GM12873 (cell line): ENCODE results near the gene CTSA.

Experiments used
- TF ChIP-seq, protein P1 (sequence below): IDR thresholded peaks from 2 replicates; pipeline ENCODE4 v1.5.1; 2012; ENCODE audit warnings: low read depth, mild to moderate bottlenecking, moderate library complexity, low read length, control low read depth; ENCODE audit not compliant: insufficient read depth; ENCODE audit errors: missing control alignments

The CTSA gene

DNA sequence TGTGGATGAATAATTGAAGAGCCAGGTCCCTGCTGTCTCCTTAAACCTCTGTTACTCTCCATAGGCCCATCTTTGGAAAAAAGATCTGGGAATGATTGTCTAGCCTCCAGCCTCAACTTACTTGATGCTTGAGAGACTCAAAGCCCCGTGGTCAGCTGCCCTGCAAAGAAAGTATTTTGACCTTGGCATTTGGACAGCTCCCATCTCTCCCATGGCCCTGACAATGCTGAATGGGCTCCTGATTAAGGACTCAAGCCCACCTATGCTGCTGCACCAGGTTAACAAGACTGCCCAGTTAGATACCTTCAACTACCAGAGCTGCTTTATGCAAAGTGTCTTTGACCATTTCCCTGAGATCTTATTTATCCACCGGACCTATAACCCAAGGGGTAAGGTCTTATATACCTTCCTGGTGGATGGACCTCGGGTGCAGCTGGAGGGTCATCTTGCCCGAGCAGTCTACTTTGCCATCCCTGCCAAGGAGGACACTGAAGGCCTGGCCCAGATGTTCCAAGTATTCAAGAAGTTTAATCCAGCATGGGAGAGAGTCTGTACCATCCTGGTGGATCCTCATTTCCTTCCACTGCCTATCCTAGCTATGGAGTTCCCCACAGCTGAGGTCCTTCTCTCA lies 8.6 kb upstream of the CTSA start:
- TF ChIP-seq, protein P1, sequence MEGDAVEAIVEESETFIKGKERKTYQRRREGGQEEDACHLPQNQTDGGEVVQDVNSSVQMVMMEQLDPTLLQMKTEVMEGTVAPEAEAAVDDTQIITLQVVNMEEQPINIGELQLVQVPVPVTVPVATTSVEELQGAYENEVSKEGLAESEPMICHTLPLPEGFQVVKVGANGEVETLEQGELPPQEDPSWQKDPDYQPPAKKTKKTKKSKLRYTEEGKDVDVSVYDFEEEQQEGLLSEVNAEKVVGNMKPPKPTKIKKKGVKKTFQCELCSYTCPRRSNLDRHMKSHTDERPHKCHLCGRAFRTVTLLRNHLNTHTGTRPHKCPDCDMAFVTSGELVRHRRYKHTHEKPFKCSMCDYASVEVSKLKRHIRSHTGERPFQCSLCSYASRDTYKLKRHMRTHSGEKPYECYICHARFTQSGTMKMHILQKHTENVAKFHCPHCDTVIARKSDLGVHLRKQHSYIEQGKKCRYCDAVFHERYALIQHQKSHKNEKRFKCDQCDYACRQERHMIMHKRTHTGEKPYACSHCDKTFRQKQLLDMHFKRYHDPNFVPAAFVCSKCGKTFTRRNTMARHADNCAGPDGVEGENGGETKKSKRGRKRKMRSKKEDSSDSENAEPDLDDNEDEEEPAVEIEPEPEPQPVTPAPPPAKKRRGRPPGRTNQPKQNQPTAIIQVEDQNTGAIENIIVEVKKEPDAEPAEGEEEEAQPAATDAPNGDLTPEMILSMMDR = no peak

DNA sequence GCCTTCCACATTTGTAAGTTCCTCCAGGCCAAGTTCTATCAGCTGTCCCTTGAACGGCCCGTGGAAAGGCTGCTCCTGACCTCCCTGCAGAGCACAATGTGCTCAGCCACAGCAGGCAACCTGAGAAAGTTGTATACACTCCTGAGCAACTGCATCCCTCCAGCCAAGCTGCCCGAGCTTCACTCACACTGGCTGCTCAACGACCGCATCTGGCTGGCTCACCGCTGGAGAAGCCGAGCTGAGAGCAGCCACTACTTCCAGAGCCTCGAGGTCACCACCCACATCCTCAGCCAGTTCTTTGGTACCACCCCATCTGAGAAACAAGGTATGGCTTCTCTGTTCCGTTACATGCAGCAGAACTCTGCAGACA lies 8.1 kb upstream of the CTSA start:
- TF ChIP-seq, protein P1 = no peak

DNA sequence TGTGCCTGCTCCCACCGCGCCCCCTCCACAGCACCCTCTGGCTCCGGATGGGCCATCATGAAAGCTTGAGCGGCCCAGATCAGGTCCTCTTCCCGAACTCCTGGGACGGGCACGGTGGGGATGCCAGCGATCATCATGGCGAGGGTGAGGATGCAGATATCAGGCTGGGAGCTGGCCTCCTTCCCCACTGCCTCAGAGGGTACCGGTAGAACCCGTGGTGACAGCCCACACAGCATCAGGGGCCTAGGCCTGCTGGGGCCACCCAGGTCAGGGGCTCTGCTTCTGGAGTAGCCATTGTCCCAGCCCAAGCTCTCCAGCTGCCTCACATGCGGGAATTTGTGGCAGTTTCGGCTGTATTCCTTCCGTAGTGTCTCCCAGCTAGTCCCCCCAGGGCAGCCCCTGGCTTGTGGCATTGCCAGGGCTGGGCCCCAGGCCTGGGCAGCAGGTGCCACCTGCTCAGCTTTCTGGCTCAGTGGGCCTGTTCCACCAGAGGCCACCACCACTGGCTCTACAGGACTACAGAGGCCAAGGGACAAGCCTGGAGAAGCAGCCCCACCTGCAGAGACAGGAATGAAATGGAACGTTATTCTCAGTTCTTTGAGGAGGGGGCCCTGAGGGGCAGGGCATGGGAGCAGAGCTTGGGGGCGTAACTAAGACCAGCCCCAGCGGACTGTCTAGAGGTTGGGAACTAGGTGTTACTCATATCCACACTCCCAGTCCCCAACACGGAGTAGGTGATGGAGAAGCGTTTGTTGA lies 4.4 kb upstream of the CTSA start:
- TF ChIP-seq, protein P1 = no peak

DNA sequence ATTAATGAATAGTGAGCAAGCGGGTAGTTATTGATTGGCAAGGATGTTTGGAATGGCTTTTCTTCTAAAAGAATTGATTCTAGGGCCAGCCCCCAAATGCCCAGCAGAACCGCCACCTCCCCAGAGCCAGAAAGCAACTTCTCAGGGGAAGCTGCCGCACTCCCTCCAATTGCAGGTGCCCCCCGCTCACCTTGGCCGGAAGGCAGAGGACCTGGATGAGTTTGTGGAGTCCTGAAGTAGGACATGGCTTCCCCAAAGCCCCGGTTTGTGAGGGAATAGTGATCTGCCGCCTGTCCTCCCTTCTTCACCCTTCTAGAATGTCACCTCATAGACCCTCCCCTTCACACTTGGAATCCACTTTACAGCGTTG lies 3.8 kb upstream of the CTSA start, which contains the start of gene SPATA25:
SPATA25 (minus strand) TSS at position 277 of the 370 bp plus-strand sequence; CDS start at position 245, 32 bp downstream.
- TF ChIP-seq, protein P1 = no peak

DNA sequence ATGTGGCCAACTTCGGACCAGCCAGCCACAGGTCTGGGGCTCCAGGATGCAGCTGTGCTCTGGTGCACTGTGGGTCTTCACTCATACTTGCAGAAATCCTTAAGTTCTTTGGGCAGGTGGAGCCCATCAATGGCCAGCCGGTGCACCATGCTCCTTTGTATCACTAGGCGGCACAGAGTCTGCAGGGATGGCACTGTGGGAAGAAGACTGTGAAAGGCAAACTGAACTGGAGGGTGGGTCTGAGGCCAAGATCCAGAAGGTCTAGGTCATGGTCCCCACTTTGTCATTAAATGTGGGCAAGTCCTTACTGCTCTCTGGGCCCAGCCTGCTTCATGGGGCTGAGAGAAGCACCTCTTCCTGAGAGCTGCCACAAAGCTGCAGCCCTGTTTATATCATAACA lies 2.5 kb upstream of the CTSA start:
- TF ChIP-seq, protein P1 = no peak

DNA sequence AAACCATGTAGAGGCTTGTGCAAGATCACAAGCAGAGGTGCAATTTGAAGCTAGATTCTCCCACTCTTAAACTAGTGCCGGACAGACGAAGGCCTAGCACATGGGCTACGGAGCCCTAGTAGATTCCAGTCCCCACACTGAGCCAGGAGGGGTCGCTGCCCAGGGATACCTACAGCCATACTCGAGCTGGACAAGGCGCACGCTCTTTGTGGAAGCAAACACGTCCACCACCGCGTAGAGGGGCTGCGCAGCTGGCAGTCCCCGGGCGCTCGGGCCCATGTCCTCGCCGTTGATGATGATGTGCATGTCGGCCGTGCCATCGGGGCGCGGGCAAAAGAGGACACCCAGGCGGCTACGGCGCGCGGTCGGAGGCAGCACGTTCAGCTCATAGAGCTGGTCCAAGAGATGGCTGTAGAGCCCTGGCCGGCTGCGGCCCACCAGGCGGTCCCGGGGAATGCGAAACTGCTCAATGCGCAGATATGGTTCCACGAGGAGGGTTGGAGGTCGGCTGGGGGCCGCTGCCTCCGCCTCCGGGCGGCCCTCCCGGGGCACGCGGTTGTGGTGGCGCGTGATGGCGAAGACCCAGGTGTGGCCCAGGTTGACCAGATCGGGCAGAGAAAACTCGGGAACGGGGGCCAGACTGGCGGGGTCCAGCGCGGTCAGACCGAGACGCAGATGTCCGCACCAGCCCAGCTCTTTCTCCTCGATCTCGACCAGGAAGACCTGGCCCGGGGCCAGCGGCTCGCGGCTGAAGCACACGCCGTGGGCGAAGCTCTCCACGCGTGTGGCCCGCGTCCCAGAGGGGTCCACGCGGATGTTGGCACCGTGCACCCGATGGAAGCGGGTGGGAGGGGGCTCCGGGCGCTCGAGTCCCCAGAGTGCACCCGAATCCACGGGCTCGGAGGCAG lies 804 bp upstream of the CTSA start:
- TF ChIP-seq, protein P1 = peak; percentile 65
